Measurements from ENCODE around the gene MTF1.

MTF1 gene

DNA sequence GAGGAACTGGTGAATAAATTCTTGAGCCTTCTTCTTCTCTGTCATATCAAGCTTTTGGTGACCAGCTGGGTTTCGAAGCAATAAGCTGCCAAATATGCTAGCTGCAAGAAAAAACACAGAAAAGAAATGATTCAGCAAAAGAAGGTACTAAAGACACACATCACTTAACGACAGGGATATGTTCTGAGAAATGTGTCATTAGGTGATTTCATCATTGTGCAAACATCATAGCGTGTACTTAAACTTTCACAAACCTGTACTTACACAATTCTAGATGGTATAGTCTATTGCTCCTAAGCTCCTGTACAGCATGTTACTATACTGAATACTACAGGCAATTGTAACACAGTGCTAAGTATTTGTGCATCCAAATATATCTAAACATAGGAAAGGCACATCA is 2.9 kb upstream of the MTF1 start (continued):
- TF ChIP-seq ZBTB17 (tag by site-specific recombination; IDR thresholded peaks at IDR 0.05) (0 out of 2 replicates have a peak, but pooled peaks have one; percentile 18), ZNF571 (tag by site-specific recombination; IDR thresholded peaks at IDR 0.05) (no peak)
- TF ChIP-seq, protein P1, sequence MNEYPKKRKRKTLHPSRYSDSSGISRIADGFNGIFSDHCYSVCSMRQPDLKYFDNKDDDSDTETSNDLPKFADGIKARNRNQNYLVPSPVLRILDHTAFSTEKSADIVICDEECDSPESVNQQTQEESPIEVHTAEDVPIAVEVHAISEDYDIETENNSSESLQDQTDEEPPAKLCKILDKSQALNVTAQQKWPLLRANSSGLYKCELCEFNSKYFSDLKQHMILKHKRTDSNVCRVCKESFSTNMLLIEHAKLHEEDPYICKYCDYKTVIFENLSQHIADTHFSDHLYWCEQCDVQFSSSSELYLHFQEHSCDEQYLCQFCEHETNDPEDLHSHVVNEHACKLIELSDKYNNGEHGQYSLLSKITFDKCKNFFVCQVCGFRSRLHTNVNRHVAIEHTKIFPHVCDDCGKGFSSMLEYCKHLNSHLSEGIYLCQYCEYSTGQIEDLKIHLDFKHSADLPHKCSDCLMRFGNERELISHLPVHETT (tag by site-specific recombination; IDR thresholded peaks at IDR 0.05), result 0 out of 2 replicates have a peak, but pooled peaks have one; percentile 41

DNA sequence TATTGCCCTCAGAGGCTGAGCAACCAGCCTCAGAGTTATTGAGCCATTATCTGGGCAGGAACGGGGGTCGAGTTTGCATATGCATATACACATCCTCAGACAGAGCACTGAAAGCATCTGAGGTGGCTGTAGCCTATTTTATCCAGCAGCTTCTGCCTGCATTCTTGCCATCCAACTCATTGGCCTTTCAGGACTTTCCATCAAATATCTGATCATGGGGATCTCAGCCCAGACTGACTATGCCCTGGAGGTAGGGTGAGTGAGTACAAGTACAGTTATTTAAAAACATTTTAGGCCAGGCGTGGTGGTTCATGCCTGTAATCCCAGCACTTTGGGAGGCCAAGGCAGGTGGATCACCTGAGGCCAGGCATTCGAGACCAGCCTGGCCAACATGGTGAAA is 1.8 kb upstream of the MTF1 start:
- Histone ChIP-seq H3K4me3 (ENCODE audit: low read depth, low read length) (no peak overlapping the region), H3K36me3 (ENCODE audit: control insufficient read depth in 2 of 2, insufficient read depth in 1 of 2, low read length in 2 of 2) (peaks cover 4 to 56% of the 10 kb centered on the region in 2 experiments), H3K27ac (ENCODE audit: extremely low read depth, low read depth, low read length) (no peak overlapping the region), H3K4me1 (ENCODE audit: control insufficient read depth, insufficient read depth, low read length) (no peaks in the 10 kb centered on the region), H3K9me3 (ENCODE audit: control insufficient read depth, insufficient read depth, low read depth, low read length) (no peaks in the 10 kb centered on the region)
- TF ChIP-seq, protein P2, sequence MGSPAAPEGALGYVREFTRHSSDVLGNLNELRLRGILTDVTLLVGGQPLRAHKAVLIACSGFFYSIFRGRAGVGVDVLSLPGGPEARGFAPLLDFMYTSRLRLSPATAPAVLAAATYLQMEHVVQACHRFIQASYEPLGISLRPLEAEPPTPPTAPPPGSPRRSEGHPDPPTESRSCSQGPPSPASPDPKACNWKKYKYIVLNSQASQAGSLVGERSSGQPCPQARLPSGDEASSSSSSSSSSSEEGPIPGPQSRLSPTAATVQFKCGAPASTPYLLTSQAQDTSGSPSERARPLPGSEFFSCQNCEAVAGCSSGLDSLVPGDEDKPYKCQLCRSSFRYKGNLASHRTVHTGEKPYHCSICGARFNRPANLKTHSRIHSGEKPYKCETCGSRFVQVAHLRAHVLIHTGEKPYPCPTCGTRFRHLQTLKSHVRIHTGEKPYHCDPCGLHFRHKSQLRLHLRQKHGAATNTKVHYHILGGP (tag by site-specific recombination; IDR thresholded peaks at IDR 0.05), result no peak
- TF ChIP-seq ZNF335 (tag by site-specific recombination; conservative IDR thresholded peaks at IDR 0.05) (peak; percentile 76; the same call in 1 of the 2 replicates), ZFP69B (tag by site-specific recombination; IDR thresholded peaks at IDR 0.05) (no peak)
- ChIA-PET POLR2A (no interaction called here), CTCF (interaction anchor here (0.7 to 3.2 kb wide), 8 partner anchors 39 to 274 kb away, joined by 3 to 17 read pairs (median 6); no protein-coding TSS in a partner anchor)

DNA sequence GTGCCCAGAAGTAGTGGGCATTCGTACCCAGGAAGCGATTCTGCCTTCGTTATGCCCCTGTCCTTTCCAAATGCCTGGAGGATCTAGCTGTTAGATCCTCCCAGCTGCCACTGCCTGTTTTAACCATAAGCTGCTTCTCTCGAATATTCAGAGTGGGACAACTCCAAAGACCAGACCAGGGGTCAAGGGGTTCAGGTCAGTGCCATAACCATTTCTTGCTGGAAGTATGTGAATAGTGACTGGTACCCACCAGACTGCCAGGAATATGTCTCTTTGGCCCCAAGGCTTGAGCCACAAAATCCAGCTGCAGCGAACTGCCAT is 914 bp upstream of the MTF1 start:
- 0 out of 2 replicates have a peak overlapping the region, but pooled peaks have one; percentile 47 for H3K27ac ChIP-seq (ENCODE audit: extremely low read depth, low read depth, low read length)

DNA sequence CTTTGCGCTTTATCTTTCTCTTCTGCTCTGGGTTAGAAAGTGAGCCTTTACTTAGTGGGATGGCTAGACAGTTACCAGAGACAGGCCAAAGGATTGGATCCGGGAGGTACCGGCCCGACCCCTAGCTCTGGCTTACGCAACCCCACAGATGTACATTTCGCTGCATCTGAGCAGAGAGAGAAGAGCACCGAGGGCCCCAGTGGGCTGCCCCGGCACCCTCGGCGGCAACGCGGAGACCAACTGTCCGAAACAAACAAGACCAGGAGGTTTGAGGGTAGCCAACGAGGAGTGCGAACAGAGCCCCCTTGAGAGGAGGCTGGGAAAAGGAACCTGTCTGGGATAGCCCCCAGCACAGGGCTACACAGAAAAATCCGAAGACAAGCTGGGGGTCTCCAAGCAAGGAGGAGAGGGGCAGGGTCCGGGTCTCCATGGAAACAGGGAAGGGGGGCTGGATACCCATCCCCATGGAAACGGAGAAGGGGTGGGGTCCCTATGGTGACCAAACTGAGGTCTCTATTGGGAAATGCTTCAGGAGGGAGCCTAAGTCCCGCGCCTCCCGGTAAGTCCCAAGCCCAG is 373 bp downstream of the MTF1 start:
- H3K9me3 ChIP-seq (ENCODE audit: control insufficient read depth, insufficient read depth, low read depth, low read length), result no peaks in the 10 kb centered on the region
- H3K4me1 ChIP-seq (ENCODE audit: control insufficient read depth, insufficient read depth, low read length), result no peaks in the 10 kb centered on the region
- H3K4me3 ChIP-seq (ENCODE audit: low read depth, low read length), result peak overlapping the region; percentile 100
- POLR2A ChIA-PET, result interaction anchor here (0.7 to 1.9 kb wide), 17 partner anchors 9 to 262 kb away, joined by 3 to 26 read pairs (median 4); partner anchors contain the start of genes C1orf122, CDCA8, INPP5B and YRDC
- H3K27ac ChIP-seq (ENCODE audit: extremely low read depth, low read depth, low read length), result peak overlapping the region; percentile 4; the same call in 1 of the 2 replicates
- CTCF ChIA-PET, result interaction anchor here (0.7 to 3.2 kb wide), 25 partner anchors 8 to 1676 kb away, joined by 3 to 17 read pairs (median 5); partner anchors contain the start of genes CDCA8 and SF3A3
- TF ChIP-seq MYNN (tag by site-specific recombination; IDR thresholded peaks at IDR 0.05; ENCODE audit: borderline replicate concordance) (peak; percentile 77), TRIM28 (IDR thresholded peaks at IDR 0.05; ENCODE audit: borderline replicate concordance, low read length) (no peak), SP3 (tag by site-specific recombination; IDR thresholded peaks at IDR 0.05) (no peak), ZBTB7A (tag by site-specific recombination; IDR thresholded peaks at IDR 0.05; ENCODE audit: low read depth) (0 out of 2 replicates have a peak, but pooled peaks have one; percentile 13), ZNF341 (tag by site-specific recombination; IDR thresholded peaks at IDR 0.05; ENCODE audit: low read depth) (no peak), ZNF335 (tag by site-specific recombination; conservative IDR thresholded peaks at IDR 0.05) (0 out of 2 replicates have a peak, but pooled peaks have one; percentile 94), ZNF76 (tag by site-specific recombination; IDR thresholded peaks at IDR 0.05; ENCODE audit: borderline replicate concordance, low read depth) (peak; percentile 62), ZSCAN23 (tag by site-specific recombination; IDR thresholded peaks at IDR 0.05) (no peak), ZBTB17 (tag by site-specific recombination; IDR thresholded peaks at IDR 0.05) (peak; percentile 87), KLF16 (tag by site-specific recombination; IDR thresholded peaks at IDR 0.05) (no peak)
- peaks cover 4 to 52% of the 10 kb centered on the region in 2 experiments for H3K36me3 ChIP-seq (ENCODE audit: control insufficient read depth in 2 of 2, insufficient read depth in 1 of 2, low read length in 2 of 2)

More for the DNA sequence above, 914 bp upstream of the MTF1 start:
- TF ChIP-seq ZNF423 (tag by site-specific recombination; IDR thresholded peaks at IDR 0.05) (no peak), MYNN (tag by site-specific recombination; IDR thresholded peaks at IDR 0.05; ENCODE audit: borderline replicate concordance) (no peak), ZNF600 (tag by site-specific recombination; IDR thresholded peaks at IDR 0.05) (peak; percentile 55), ZNF354C (tag by site-specific recombination; IDR thresholded peaks at IDR 0.05; ENCODE audit: borderline replicate concordance, low read depth) (no peak), ZNF530 (tag by site-specific recombination; IDR thresholded peaks at IDR 0.05; ENCODE audit: low read depth) (0 out of 2 replicates have a peak, but pooled peaks have one; percentile 71)
- H3K9me3 ChIP-seq (ENCODE audit: control insufficient read depth, insufficient read depth, low read depth, low read length), result no peaks in the 10 kb centered on the region
- ChIA-PET CTCF (interaction anchor here (0.5 to 3.2 kb wide), 43 partner anchors 10 to 1284 kb away, joined by 3 to 17 read pairs (median 4); partner anchors contain the start of gene C1orf122), POLR2A (interaction anchor here (1.0 to 1.9 kb wide), 7 partner anchors 10 to 263 kb away, joined by 3 to 26 read pairs (median 7); partner anchors contain the start of genes C1orf122, CDCA8 and YRDC)
- H3K4me3 ChIP-seq (ENCODE audit: low read depth, low read length), result peak overlapping the region; percentile 100
- H3K36me3 ChIP-seq (ENCODE audit: control insufficient read depth in 2 of 2, insufficient read depth in 1 of 2, low read length in 2 of 2), result peaks cover 4 to 53% of the 10 kb centered on the region in 2 experiments
- H3K4me1 ChIP-seq (ENCODE audit: control insufficient read depth, insufficient read depth, low read length), result no peaks in the 10 kb centered on the region
